Activated naive CD8-positive, alpha-beta T cell treated with anti-CD3 and anti-CD28 coated beads, Interleukin-2, amount 50 U/mL, for 16 hours (primary cell): ENCODE data around the gene ZFP36.

Source experiments
- DNase-seq: peaks from one replicate; pipeline ENCODE4 v3.0.0-alpha.2; 2020; ENCODE audit warnings: low read depth, low spot score

The ZFP36 gene

GRCh38 chr19:39405958-39406655 is 540 bp upstream of the ZFP36 start:
- DNase-seq = peak; percentile 66

GRCh38 chr19:39407410-39407659 is 688 bp downstream of the ZFP36 start:
- DNase-seq = no peak

- DNase-seq = no peak
Measured at GRCh38 chr19:39407660-39408391, 1.2 kb downstream of the ZFP36 start.

- DNase-seq = no peak
Measured at GRCh38 chr19:39408392-39409207, 2.0 kb downstream of the ZFP36 start.

GRCh38 chr19:39409208-39410016 is 2.8 kb downstream of the ZFP36 start:
- peak; percentile 47 for DNase-seq

- DNase-seq = no peak
Measured at GRCh38 chr19:39410017-39410830, 3.6 kb downstream of the ZFP36 start.

- DNase-seq = no peak
Measured at GRCh38 chr19:39410831-39411080, 4.1 kb downstream of the ZFP36 start.

- no peak for DNase-seq
Measured at GRCh38 chr19:39411081-39411831, 4.6 kb downstream of the ZFP36 start.

- DNase-seq = peak; percentile 90
Measured at GRCh38 chr19:39411832-39412099, 5.1 kb downstream of the ZFP36 start.

GRCh38 chr19:39412100-39412866 is 5.6 kb downstream of the ZFP36 start, which contains the start of gene PLEKHG2:
TSS of gene PLEKHG2 (plus strand) at chr19:39412669. CDS start at chr19:39414087, 1,418 bp downstream.
- DNase-seq = peak; percentile 93

GRCh38 chr19:39412867-39413271 is 6.2 kb downstream of the ZFP36 start:
- no peak for DNase-seq

GRCh38 chr19:39413272-39413910 is 6.7 kb downstream of the ZFP36 start:
- DNase-seq = no peak

- no peak for DNase-seq
Measured at GRCh38 chr19:39413911-39414608, 7.4 kb downstream of the ZFP36 start.

- DNase-seq = no peak
Measured at GRCh38 chr19:39415111-39416046, 8.7 kb downstream of the ZFP36 start.

GRCh38 chr19:39416152-39417120 is 9.8 kb downstream of the ZFP36 start:
- no peak for DNase-seq

- DNase-seq = no peak
Measured at GRCh38 chr19:39417463-39418181, 11.0 kb downstream of the ZFP36 start.
